SU-DHL-6 (cell line): ENCODE measurements around the gene LHFPL4.

Experiments
- H2AFZ ChIP-seq: fragments of 200-600 bp; sonication (generic); 2 replicates; pipeline ENCODE4 v1.6.1; 2014; ENCODE audit warnings: low read depth, mild to moderate bottlenecking, moderate library complexity, mixed read lengths, antibody characterized with exemption, low read length; ENCODE audit not compliant: severe bottlenecking
- H3F3A ChIP-seq: fragments of 200-600 bp; shearing (Covaris generic); 2 replicates; pipeline ENCODE4 v1.6.0; 2016; ENCODE audit warnings: antibody characterized with exemption, mild to moderate bottlenecking; ENCODE audit not compliant: insufficient read depth
- H3K27ac ChIP-seq: fragments of 200-600 bp; sonication (generic); 2 replicates; pipeline ENCODE4 v1.5.1; 2016; ENCODE audit warnings: low read depth, mild to moderate bottlenecking, low read length, moderate library complexity, mixed read lengths
- H3K27me3 ChIP-seq: fragments of 200-600 bp; sonication (generic), shearing (Covaris generic); 2 replicates; pipeline ENCODE4 v1.6.0; 2014; ENCODE audit warnings: mild to moderate bottlenecking, low read length
- H3K36me3 ChIP-seq: fragments of 200-600 bp; sonication (generic); 2 replicates; pipeline ENCODE4 v1.6.1; 2014; ENCODE audit warnings: mild to moderate bottlenecking, low read length, mixed read lengths
- H3K4me2 ChIP-seq: fragments of 300-600, 200-600 bp; shearing (Covaris generic), sonication (generic); 2 replicates; pipeline ENCODE4 v1.6.0; 2014; ENCODE audit warnings: low read length, low read depth, mild to moderate bottlenecking; ENCODE audit not compliant: poor library complexity, severe bottlenecking
- H3K4me3 ChIP-seq: fragments of 200-600 bp; sonication (generic); 2 replicates; pipeline ENCODE4 v1.5.1; 2014; ENCODE audit warnings: antibody characterized with exemption, low read length, mild to moderate bottlenecking, mixed read lengths; ENCODE audit not compliant: insufficient read depth, poor library complexity, severe bottlenecking
- H3K79me2 ChIP-seq: fragments of 200-600 bp; sonication (generic); 2 replicates; pipeline ENCODE4 v1.6.1; 2014; ENCODE audit warnings: mild to moderate bottlenecking, low read length, moderate library complexity; ENCODE audit not compliant: insufficient read depth
- H3K9ac ChIP-seq: fragments of 200-600 bp; sonication (generic); 2 replicates; pipeline ENCODE4 v1.7.0; 2014; ENCODE audit warnings: mild to moderate bottlenecking, low read length
- H3K9me2 ChIP-seq: fragments of 200-600 bp; sonication (generic); replicated peaks from 2 replicates; pipeline ENCODE4 v1.6.1; 2014; ENCODE audit warnings: low read length; ENCODE audit not compliant: insufficient read depth
- H3K9me3 ChIP-seq: fragments of 200-600 bp; sonication (generic); 2 replicates; pipeline ENCODE4 v1.6.1; 2014; ENCODE audit warnings: low read length, mixed read lengths; ENCODE audit not compliant: insufficient read depth
- H4K20me1 ChIP-seq: fragments of 200-600 bp; sonication (generic); 2 replicates; pipeline ENCODE4 v1.6.1; 2014; ENCODE audit warnings: low read depth, mild to moderate bottlenecking, antibody characterized with exemption, low read length, moderate library complexity, mixed read lengths
- CTCF ChIP-seq: fragments of 200-600 bp; sonication (generic); IDR thresholded peaks from one replicate; pipeline ENCODE4 v1.5.1; 2017; ENCODE audit warnings: antibody characterized with exemption, mild to moderate bottlenecking, low read length, moderate library complexity; ENCODE audit not compliant: insufficient read depth, poor library complexity, severe bottlenecking
- EZH2phosphoT487 ChIP-seq: fragments of 200-600 bp; sonication (generic), shearing (Covaris generic); conservative IDR thresholded peaks from 2 replicates; pipeline ENCODE4 v1.6.1; 2018; ENCODE audit warnings: mild to moderate bottlenecking, antibody characterized with exemption, low read length, moderate library complexity, mixed read lengths

Gene LHFPL4

GRCh38 chr3:9581742-9582141 lies 28.1 kb upstream of the LHFPL4 start:
- H3K4me2 ChIP-seq = no peak overlapping the region
- TF ChIP-seq CTCF (no peak), EZH2phosphoT487 (no peak)
- no peaks in the 10 kb centered on the region for H3K27me3 ChIP-seq
- H3K9ac ChIP-seq = no peak overlapping the region
- H3K79me2 ChIP-seq = no peaks in the 10 kb centered on the region
- no peaks in the 10 kb centered on the region for H3K36me3 ChIP-seq
- H3K9me3 ChIP-seq = no peaks in the 10 kb centered on the region; the same call in 1 of the 2 replicates
- no peak overlapping the region for H3K4me3 ChIP-seq
- no peak overlapping the region for H2AFZ ChIP-seq
- H4K20me1 ChIP-seq = no peaks in the 10 kb centered on the region
- no peaks in the 10 kb centered on the region for H3F3A ChIP-seq
- no peaks in the 10 kb centered on the region for H3K9me2 ChIP-seq
- no peak overlapping the region for H3K27ac ChIP-seq

GRCh38 chr3:9569054-9569453 lies 15.4 kb upstream of the LHFPL4 start:
- Histone ChIP-seq H2AFZ (no peak overlapping the region), H3K9me3 (0 out of 2 replicates have a peak, but pooled peaks cover 5% of the 10 kb centered on the region), H3K79me2 (no peaks in the 10 kb centered on the region), H3K27ac (no peak overlapping the region), H3K27me3 (no peaks in the 10 kb centered on the region), H3K36me3 (no peaks in the 10 kb centered on the region), H3K4me2 (no peak overlapping the region), H4K20me1 (no peaks in the 10 kb centered on the region), H3K9me2 (no peaks in the 10 kb centered on the region), H3K4me3 (no peak overlapping the region), H3K9ac (no peak overlapping the region), H3F3A (no peaks in the 10 kb centered on the region)
- TF ChIP-seq EZH2phosphoT487 (no peak), CTCF (no peak)

GRCh38 chr3:9565316-9565715 lies 11.7 kb upstream of the LHFPL4 start:
- Histone ChIP-seq H3K79me2 (no peaks in the 10 kb centered on the region), H3K9me2 (no peaks in the 10 kb centered on the region), H2AFZ (no peak overlapping the region), H3K4me3 (no peak overlapping the region), H3K9me3 (0 out of 2 replicates have a peak, but pooled peaks cover 5% of the 10 kb centered on the region), H4K20me1 (no peaks in the 10 kb centered on the region), H3F3A (no peaks in the 10 kb centered on the region), H3K27me3 (no peaks in the 10 kb centered on the region; the same call in 1 of the 2 replicates), H3K4me2 (no peak overlapping the region), H3K27ac (no peak overlapping the region), H3K36me3 (no peaks in the 10 kb centered on the region), H3K9ac (no peak overlapping the region)
- no peak for TF ChIP-seq CTCF
- TF ChIP-seq EZH2phosphoT487 = no peak
